Measurements from ENCODE around the gene ADGRD1.

DNA sequence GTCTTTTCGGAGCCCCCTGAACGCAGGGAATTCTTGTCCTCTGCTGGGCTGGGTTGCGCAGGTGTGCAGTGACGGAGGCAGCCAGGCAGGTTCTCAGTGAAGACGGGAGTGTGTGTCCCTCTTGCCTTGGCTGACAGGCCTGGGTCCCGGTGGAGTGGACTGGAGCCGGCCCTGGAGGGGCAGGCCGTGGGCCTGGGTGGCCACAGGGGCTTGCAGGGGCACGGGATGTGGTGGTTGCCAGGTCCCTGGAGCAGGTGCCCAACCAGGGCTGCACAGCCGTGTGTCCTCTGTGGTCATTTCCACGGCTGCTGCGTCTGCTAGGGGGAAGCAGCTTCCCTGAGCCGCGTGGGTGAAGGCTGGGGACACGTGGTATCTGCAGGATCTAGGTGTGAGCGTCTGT, 79.8 kb downstream of the ADGRD1 start:
- TF ChIP-seq, protein P1, sequence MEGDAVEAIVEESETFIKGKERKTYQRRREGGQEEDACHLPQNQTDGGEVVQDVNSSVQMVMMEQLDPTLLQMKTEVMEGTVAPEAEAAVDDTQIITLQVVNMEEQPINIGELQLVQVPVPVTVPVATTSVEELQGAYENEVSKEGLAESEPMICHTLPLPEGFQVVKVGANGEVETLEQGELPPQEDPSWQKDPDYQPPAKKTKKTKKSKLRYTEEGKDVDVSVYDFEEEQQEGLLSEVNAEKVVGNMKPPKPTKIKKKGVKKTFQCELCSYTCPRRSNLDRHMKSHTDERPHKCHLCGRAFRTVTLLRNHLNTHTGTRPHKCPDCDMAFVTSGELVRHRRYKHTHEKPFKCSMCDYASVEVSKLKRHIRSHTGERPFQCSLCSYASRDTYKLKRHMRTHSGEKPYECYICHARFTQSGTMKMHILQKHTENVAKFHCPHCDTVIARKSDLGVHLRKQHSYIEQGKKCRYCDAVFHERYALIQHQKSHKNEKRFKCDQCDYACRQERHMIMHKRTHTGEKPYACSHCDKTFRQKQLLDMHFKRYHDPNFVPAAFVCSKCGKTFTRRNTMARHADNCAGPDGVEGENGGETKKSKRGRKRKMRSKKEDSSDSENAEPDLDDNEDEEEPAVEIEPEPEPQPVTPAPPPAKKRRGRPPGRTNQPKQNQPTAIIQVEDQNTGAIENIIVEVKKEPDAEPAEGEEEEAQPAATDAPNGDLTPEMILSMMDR (IDR thresholded peaks at IDR 0.05; ENCODE audit: low read depth, low read length, poor library complexity, severe bottlenecking) = no peak
- TF ChIP-seq EZH2phosphoT487 (IDR thresholded peaks at IDR 0.05; ENCODE audit: borderline replicate concordance, low read length) = no peak
